Activated CD8-positive, alpha-beta T cell treated with anti-CD3 and anti-CD28 coated beads, Interleukin-2, amount 10 ng/mL, durations not matched to agents 7 days and 5 days (primary cell): Measurements from ENCODE around the gene CIC. TPM values are rescaled to one million over a fixed set of nuclear protein-coding genes. Genes with fewer than 3 reads are reported as not detected.

Experiments used
- ATAC-seq: fragments of 150-1000 bp; cut with Tn5 transposase; one replicate; pipeline ENCODE4 v1.10.0; 2021; ENCODE audit warnings: moderate library complexity
- CTCF ChIA-PET: fragments of 350-600 bp; sonication (Branson Sonifier 250); formaldehyde crosslinking; loops from one replicate; lab custom pipeline; 2021; ENCODE audit warnings: antibody characterized with exemption; lab: Charles Lee
- POLR2A ChIA-PET: fragments of 350-600 bp; sonication (Branson Sonifier 250); formaldehyde crosslinking; loops from one replicate; lab custom pipeline; 2021; ENCODE audit warnings: antibody characterized with exemption; lab: Charles Lee
- DNase-seq: peaks from one replicate; pipeline ENCODE4 v3.0.0-alpha.2; 2020
- H3K27ac Mint-ChIP-seq: one replicate; pipeline ENCODE4 v1.8.0; 2021; ENCODE audit warnings: mild to moderate bottlenecking, mixed read lengths
- H3K27me3 Mint-ChIP-seq: one replicate; pipeline ENCODE4 v1.8.0; 2021; ENCODE audit warnings: low read depth, mixed read lengths
- H3K36me3 Mint-ChIP-seq: one replicate; pipeline ENCODE4 v1.8.0; 2021; ENCODE audit warnings: low read depth, mixed read lengths
- H3K4me1 Mint-ChIP-seq: one replicate; pipeline ENCODE4 v1.8.0; 2021; ENCODE audit warnings: low read depth, mixed read lengths
- H3K4me3 Mint-ChIP-seq: one replicate; pipeline ENCODE4 v1.8.0; 2021; ENCODE audit warnings: mild to moderate bottlenecking, mixed read lengths
- H3K9me3 Mint-ChIP-seq: one replicate; pipeline ENCODE4 v1.8.0; 2022; ENCODE audit warnings: mixed read lengths; ENCODE audit not compliant: insufficient read depth
- total RNA-seq, 2 experiments: library from RNA; stranded (reverse); gene quantifications; one replicate each; pipeline ENCODE4 v1.2.3, GENCODE V29; 2021

CIC gene
- total RNA-seq, 2 experiments from 2014 or later = 73.1 to 83.8 TPM

GRCh38 chr19:42272989-42273406 lies 3.9 kb downstream of the CIC start:
- no peak overlapping the region for H3K27ac Mint-ChIP-seq
- H3K4me3 Mint-ChIP-seq = no peak overlapping the region
- DNase-seq = no peak
- CTCF ChIA-PET = no interaction called here
- POLR2A ChIA-PET = no interaction called here
- peaks cover 35% of the 10 kb centered on the region for H3K36me3 Mint-ChIP-seq
- H3K4me1 Mint-ChIP-seq = peaks cover 56% of the 10 kb centered on the region
- no peaks in the 10 kb centered on the region for H3K9me3 Mint-ChIP-seq
- ATAC-seq = no peak
- no peaks in the 10 kb centered on the region for H3K27me3 Mint-ChIP-seq

GRCh38 chr19:42273407-42274064 lies 4.5 kb downstream of the CIC start:
- peaks cover 60% of the 10 kb centered on the region for H3K4me1 Mint-ChIP-seq
- no peak overlapping the region for H3K27ac Mint-ChIP-seq
- CTCF ChIA-PET = no interaction called here
- DNase-seq (no peak), ATAC-seq (no peak)
- POLR2A ChIA-PET = no interaction called here
- no peak overlapping the region for H3K4me3 Mint-ChIP-seq
- H3K36me3 Mint-ChIP-seq = peaks cover 35% of the 10 kb centered on the region
- no peaks in the 10 kb centered on the region for H3K9me3 Mint-ChIP-seq
- H3K27me3 Mint-ChIP-seq = no peaks in the 10 kb centered on the region

GRCh38 chr19:42274065-42274682 lies 5.1 kb downstream of the CIC start:
- Mint-ChIP-seq H3K27ac (no peak overlapping the region), H3K4me1 (peaks cover 66% of the 10 kb centered on the region), H3K4me3 (no peak overlapping the region), H3K27me3 (no peaks in the 10 kb centered on the region), H3K9me3 (no peaks in the 10 kb centered on the region), H3K36me3 (peaks cover 39% of the 10 kb centered on the region)
- POLR2A ChIA-PET = no interaction called here
- CTCF ChIA-PET = interaction anchor here (2.4 kb wide), 1 partner anchor 28 kb away, joined by 5 read pairs; no protein-coding TSS in a partner anchor
- ATAC-seq (no peak), DNase-seq (no peak)

- no peak for DNase-seq
- CTCF ChIA-PET = interaction anchor here (2.4 kb wide), 1 partner anchor 29 kb away, joined by 5 read pairs; no protein-coding TSS in a partner anchor
- H3K27ac Mint-ChIP-seq = peak overlapping the region; percentile 64
- ATAC-seq = no peak
- H3K36me3 Mint-ChIP-seq = peaks cover 45% of the 10 kb centered on the region
- H3K4me1 Mint-ChIP-seq = peaks cover 67% of the 10 kb centered on the region
- H3K27me3 Mint-ChIP-seq = no peaks in the 10 kb centered on the region
- no peaks in the 10 kb centered on the region for H3K9me3 Mint-ChIP-seq
- POLR2A ChIA-PET = no interaction called here
- H3K4me3 Mint-ChIP-seq = no peak overlapping the region
Measured at GRCh38 chr19:42275103-42275502, 6.1 kb downstream of the CIC start.

GRCh38 chr19:42275517-42275916 lies 6.5 kb downstream of the CIC start:
- ChIA-PET POLR2A (no interaction called here), CTCF (interaction anchor here (2.4 kb wide), 1 partner anchor 30 kb away, joined by 5 read pairs; no protein-coding TSS in a partner anchor)
- DNase-seq (no peak), ATAC-seq (no peak)
- no peak overlapping the region for H3K4me3 Mint-ChIP-seq
- no peaks in the 10 kb centered on the region for H3K27me3 Mint-ChIP-seq
- H3K4me1 Mint-ChIP-seq = peaks cover 63% of the 10 kb centered on the region
- H3K27ac Mint-ChIP-seq = peak overlapping the region; percentile 90
- peaks cover 45% of the 10 kb centered on the region for H3K36me3 Mint-ChIP-seq
- H3K9me3 Mint-ChIP-seq = no peaks in the 10 kb centered on the region

GRCh38 chr19:42276284-42276683 lies 7.2 kb downstream of the CIC start:
- H3K4me1 Mint-ChIP-seq = peaks cover 58% of the 10 kb centered on the region
- peak overlapping the region; percentile 90 for H3K27ac Mint-ChIP-seq
- CTCF ChIA-PET = interaction anchor here (1.7 to 2.4 kb wide), 2 partner anchors 30 to 144 kb away, joined by 4 to 5 read pairs; partner anchors contain the start of gene POU2F2
- H3K27me3 Mint-ChIP-seq = no peaks in the 10 kb centered on the region
- peak overlapping the region; percentile 45 for H3K4me3 Mint-ChIP-seq
- no peak for ATAC-seq
- peaks cover 41% of the 10 kb centered on the region for H3K36me3 Mint-ChIP-seq
- H3K9me3 Mint-ChIP-seq = no peaks in the 10 kb centered on the region
- DNase-seq = no peak
- POLR2A ChIA-PET = no interaction called here

- H3K4me3 Mint-ChIP-seq = no peak overlapping the region
- CTCF ChIA-PET = interaction anchor here (1.7 kb wide), 1 partner anchor 144 kb away, joined by 4 read pairs; the partner anchor contains the start of gene POU2F2
- peaks cover 37% of the 10 kb centered on the region for H3K36me3 Mint-ChIP-seq
- peaks cover 59% of the 10 kb centered on the region for H3K4me1 Mint-ChIP-seq
- H3K27me3 Mint-ChIP-seq = no peaks in the 10 kb centered on the region
- no peaks in the 10 kb centered on the region for H3K9me3 Mint-ChIP-seq
- POLR2A ChIA-PET = interaction anchor here (1.4 kb wide), 1 partner anchor 9 kb away, joined by 4 read pairs; no protein-coding TSS in a partner anchor
- ATAC-seq (no peak), DNase-seq (no peak)
- peak overlapping the region; percentile 57 for H3K27ac Mint-ChIP-seq
Measured at GRCh38 chr19:42276821-42277220, 7.8 kb downstream of the CIC start.

- H3K9me3 Mint-ChIP-seq = no peaks in the 10 kb centered on the region
- peaks cover 68% of the 10 kb centered on the region for H3K4me1 Mint-ChIP-seq
- H3K4me3 Mint-ChIP-seq = no peak overlapping the region
- ChIA-PET CTCF (interaction anchor here (1.3 to 2.9 kb wide), 7 partner anchors 18 to 155 kb away, joined by 3 to 113 read pairs (median 14); partner anchors contain the start of genes GSK3A, POU2F2 and ZNF526), POLR2A (interaction anchor here (1.4 kb wide), 1 partner anchor 10 kb away, joined by 4 read pairs; no protein-coding TSS in a partner anchor)
- DNase-seq = no peak
- H3K36me3 Mint-ChIP-seq = peaks cover 37% of the 10 kb centered on the region
- H3K27ac Mint-ChIP-seq = peak overlapping the region; percentile 92
- ATAC-seq = no peak
- H3K27me3 Mint-ChIP-seq = no peaks in the 10 kb centered on the region
Measured at GRCh38 chr19:42277821-42278451, 8.9 kb downstream of the CIC start.

- ChIA-PET POLR2A (interaction anchor here (1.4 to 2.5 kb wide), 2 partner anchors 8 to 11 kb away, joined by 4 to 33 read pairs; no protein-coding TSS in a partner anchor), CTCF (interaction anchor here (1.0 to 3.5 kb wide), 26 partner anchors 8 to 170 kb away, joined by 3 to 113 read pairs (median 7); partner anchors contain the start of genes CIC, DEDD2, ERF and GSK3A)
- Mint-ChIP-seq H3K4me1 (peaks cover 65% of the 10 kb centered on the region), H3K27me3 (no peaks in the 10 kb centered on the region), H3K36me3 (peaks cover 31% of the 10 kb centered on the region), H3K9me3 (no peaks in the 10 kb centered on the region), H3K4me3 (peak overlapping the region; percentile 81), H3K27ac (peak overlapping the region; percentile 92)
- DNase-seq (no peak), ATAC-seq (no peak)
Measured at GRCh38 chr19:42278452-42279154, 9.6 kb downstream of the CIC start.

- Mint-ChIP-seq H3K4me1 (peaks cover 64% of the 10 kb centered on the region), H3K36me3 (peaks cover 27% of the 10 kb centered on the region), H3K27me3 (no peaks in the 10 kb centered on the region), H3K9me3 (no peaks in the 10 kb centered on the region), H3K27ac (peak overlapping the region; percentile 92), H3K4me3 (peak overlapping the region; percentile 81)
- ATAC-seq (no peak), DNase-seq (no peak)
- POLR2A ChIA-PET = interaction anchor here (0.8 to 2.5 kb wide), 9 partner anchors 9 to 78 kb away, joined by 3 to 33 read pairs (median 4); partner anchors contain the start of gene ZNF526
- CTCF ChIA-PET = interaction anchor here (0.7 to 3.5 kb wide), 37 partner anchors 9 to 173 kb away, joined by 3 to 113 read pairs (median 5); partner anchors contain the start of genes CIC, DEDD2, ERF and GSK3A
Measured at GRCh38 chr19:42279155-42279901, 10.3 kb downstream of the CIC start.
